T-cell (primary cell): Measurements from ENCODE around the gene INHBC. TPM values are rescaled to one million over a fixed set of nuclear protein-coding genes. Genes with fewer than 3 reads are reported as not detected.

Source experiments
- ATAC-seq, 4 experiments: fragments of 200-7000 bp in 3 of 4; fragments of 150-1000 bp in 1 of 4; cut with Tn5 transposase; replicated peaks in 1 of 4; 1 replicate in 3 of 4; 2 replicates in 1 of 4; pipeline ENCODE4 v1.10.0; 2021; ENCODE audit warnings: moderate library complexity in 3 of 4, mild to moderate bottlenecking in 2 of 4, moderate number of reproducible peaks in 1 of 4
- CTCF ChIA-PET, 2 donors: fragments of 300-600 bp; sonication (Branson Sonifier 250); formaldehyde crosslinking; loops; one replicate each; lab custom pipeline; 2022; ENCODE audit warnings: antibody characterized with exemption in 2 of 2; lab: Charles Lee
- POLR2A ChIA-PET, 2 donors: fragments of 300-600 bp; sonication (Branson Sonifier 250); formaldehyde crosslinking; loops; one replicate each; lab custom pipeline; 2022; ENCODE audit warnings: antibody characterized with exemption in 2 of 2; lab: Charles Lee
- DNase-seq, 35 experiments: peaks; one replicate each; pipeline versions ENCODE4 v3.0.0 to v3.0.0-alpha.2; 2013 to 2023
- H3K27ac ChIP-seq: one replicate; pipeline ENCODE4 v1.5.1; 2013; ENCODE audit warnings: low read length
- H3K27me3 ChIP-seq, 2 experiments: replicated peaks in 1 of 2; 1 replicate in 1 of 2; 2 replicates in 1 of 2; pipeline versions ENCODE4 v1.6.1 to v1.7.0; 2013; ENCODE audit warnings: low read length in 1 of 2, mixed read lengths in 1 of 2; ENCODE audit not compliant: control insufficient read depth in 2 of 2, insufficient read depth in 2 of 2; ENCODE audit errors: extremely low read depth in 1 of 2
- H3K36me3 ChIP-seq, 2 donors: 1 replicate in 1 of 2; 2 replicates in 1 of 2; pipeline versions ENCODE4 v1.6.1 to v1.7.0; 2013; ENCODE audit warnings: low read length in 1 of 2; ENCODE audit not compliant: control insufficient read depth in 2 of 2, insufficient read depth in 1 of 2; ENCODE audit errors: extremely low read depth in 1 of 2
- H3K4me1 ChIP-seq, 2 experiments: 1 replicate in 1 of 2; 2 replicates in 1 of 2; pipeline versions ENCODE4 v1.6.1 to v1.7.0; 2013; ENCODE audit warnings: low read length in 2 of 2, mixed read lengths in 1 of 2; ENCODE audit not compliant: insufficient read depth in 2 of 2, control insufficient read depth in 1 of 2; ENCODE audit errors: extremely low read depth in 1 of 2
- H3K4me3 ChIP-seq, 2 donors: 1 replicate in 1 of 2; 2 replicates in 1 of 2; pipeline versions ENCODE4 v1.5.1 to v1.7.0; 2013; ENCODE audit warnings: mild to moderate bottlenecking in 2 of 2, low read length in 1 of 2, moderate library complexity in 1 of 2; ENCODE audit not compliant: control insufficient read depth in 1 of 2; ENCODE audit errors: extremely low read depth in 1 of 2
- H3K9me3 ChIP-seq: 2 replicates; pipeline ENCODE4 v1.7.0; 2013
- H3K27ac Mint-ChIP-seq, 2 donors: one replicate each; pipeline ENCODE4 v1.8.0; 2020 to 2021; ENCODE audit warnings: mild to moderate bottlenecking in 2 of 2, mixed read lengths in 2 of 2
- H3K27me3 Mint-ChIP-seq, 2 donors: one replicate each; pipeline ENCODE4 v1.8.0; 2021 to 2022; ENCODE audit warnings: mixed read lengths in 2 of 2
- H3K36me3 Mint-ChIP-seq: one replicate; pipeline ENCODE4 v1.8.0; 2021; ENCODE audit warnings: mixed read lengths
- H3K4me1 Mint-ChIP-seq, 3 donors: one replicate each; pipeline ENCODE4 v1.8.0; 2020 to 2022; ENCODE audit warnings: mixed read lengths in 3 of 3, mild to moderate bottlenecking in 1 of 3
- H3K4me3 Mint-ChIP-seq, 3 donors: one replicate each; pipeline ENCODE4 v1.8.0; 2020 to 2022; ENCODE audit warnings: mild to moderate bottlenecking in 3 of 3, mixed read lengths in 3 of 3, moderate library complexity in 3 of 3
- H3K9me3 Mint-ChIP-seq, 3 donors: one replicate each; pipeline ENCODE4 v1.8.0; 2020 to 2022; ENCODE audit warnings: mixed read lengths in 3 of 3
- WGBS: methylation state at CpG from one replicate; pipeline ENCODE4 v1.1.5; 2013; ENCODE audit warnings: missing lambda C conversion rate; ENCODE audit not compliant: insufficient coverage; 5-methylcytosine and 5-hydroxymethylcytosine counted together
- total RNA-seq, 35 experiments: library from RNA in 6 of 35; stranded (reverse) in 6 of 35; fragments of 120-200 nt in 1 of 35; gene quantifications; one replicate each; pipeline versions ENCODE4 v1.2.1 to v1.2.4 and lab custom pipeline; 2013 to 2026

The INHBC gene
- total RNA-seq, 5 donors from 2014 or later (not counting 1 experiment from before 2014, with no cell fraction given) = 0.13 to 0.23 (median 0.18) TPM; not detected in 2

- H3K4me1 Mint-ChIP-seq = peaks cover 0 to 11% (median 2%) of the 10 kb centered on the region in 3 donors
- H3K27me3 Mint-ChIP-seq = no peaks in the 10 kb centered on the region
- POLR2A ChIA-PET = no interaction called here
- no peaks in the 10 kb centered on the region for H3K9me3 Mint-ChIP-seq
- DNase-seq (no peak), ATAC-seq (no peak)
- Histone ChIP-seq H3K27me3 (no peaks in the 10 kb centered on the region), H3K9me3 (no peaks in the 10 kb centered on the region), H3K4me3 (no peak overlapping the region), H3K27ac (no peak overlapping the region), H3K4me1 (no peaks in the 10 kb centered on the region), H3K36me3 (peaks cover 11 to 61% of the 10 kb centered on the region in 2 donors)
- no peak overlapping the region for H3K4me3 Mint-ChIP-seq
- no peak overlapping the region for H3K27ac Mint-ChIP-seq
- CTCF ChIA-PET = interaction anchor here in 1 of 2 donors (0.6 kb wide), 1 partner anchor 132 kb away, joined by 4 read pairs; no protein-coding TSS in a partner anchor
- H3K36me3 Mint-ChIP-seq = peaks cover 52% of the 10 kb centered on the region
- WGBS = 80% methylated on average over 1 of the region's 4 CpGs
Observed at GRCh38 chr12:57498571-57498970, 64.0 kb downstream of the INHBC start.

- H3K27ac ChIP-seq = no peak overlapping the region
Observed at GRCh38 chr12:57500213-57500612, 65.6 kb downstream of the INHBC start.

More at GRCh38 chr12:57500213-57500612, 65.6 kb downstream of the INHBC start:
- ChIA-PET POLR2A (interaction anchor here in 1 of 2 donors (0.7 kb wide), 1 partner anchor 80 kb away, joined by 3 read pairs; no protein-coding TSS in a partner anchor), CTCF (no interaction called here)
- Mint-ChIP-seq H3K9me3 (no peaks in the 10 kb centered on the region), H3K4me3 (no peak overlapping the region), H3K27me3 (no peaks in the 10 kb centered on the region), H3K4me1 (peaks cover 0 to 11% (median 2%) of the 10 kb centered on the region in 3 donors), H3K27ac (no peak overlapping the region), H3K36me3 (peaks cover 61% of the 10 kb centered on the region)
- Histone ChIP-seq H3K4me3 (no peak overlapping the region), H3K9me3 (no peaks in the 10 kb centered on the region), H3K4me1 (no peaks in the 10 kb centered on the region), H3K27me3 (no peaks in the 10 kb centered on the region), H3K36me3 (peaks cover 17 to 74% of the 10 kb centered on the region in 2 donors)
- ATAC-seq = no peak
- no peak for DNase-seq
- over 99% methylated on average over 8 of the region's 11 CpGs for WGBS

Other genes with a start within 250 kb of the INHBC start
- gene NXPH4, start 218.0 kb upstream of the INHBC start, total RNA-seq = 1 to 10 TPM in 2 of 5 donors, under 1 TPM in 2, not detected in 1; 0.49 to 4.5 (median 1.0) TPM
- gene SHMT2, start 205.1 kb upstream of the INHBC start, total RNA-seq = 10 to 100 TPM; 31.0 to 80.9 (median 55.6) TPM
- 1 to 10 TPM; 1.3 to 4.9 (median 2.9) TPM for gene STAC3, start 183.6 kb upstream of the INHBC start, total RNA-seq
- gene R3HDM2, start 3.7 kb upstream of the INHBC start, total RNA-seq = 100 to 1,000 TPM in 2 of 5 donors, 10 to 100 TPM in 3; 88.3 to 122 (median 94.7) TPM
- under 1 TPM in 3 of 5 donors, not detected in 2; 0.09 to 0.13 (median 0.12) TPM for gene INHBE, start 20.5 kb downstream of the INHBC start, total RNA-seq
- 1 to 10 TPM in 2 of 5 donors, under 1 TPM in 3; 0.53 to 1.6 (median 0.82) TPM for gene GLI1, start 25.0 kb downstream of the INHBC start, total RNA-seq
- gene ARHGAP9, start 45.1 kb downstream of the INHBC start, total RNA-seq = 100 to 1,000 TPM; 198 to 413 (median 243) TPM
- 100 to 1,000 TPM; 167 to 350 (median 320) TPM for gene MARS1, start 53.3 kb downstream of the INHBC start, total RNA-seq
- gene DDIT3, start 85.7 kb downstream of the INHBC start, total RNA-seq = 10 to 100 TPM; 34.5 to 93.5 (median 40.7) TPM
- gene MBD6, start 88.0 kb downstream of the INHBC start, total RNA-seq = 100 to 1,000 TPM; 109 to 122 (median 114) TPM
- 10 to 100 TPM; 60.1 to 81.9 (median 71.5) TPM for gene DCTN2, start 112.4 kb downstream of the INHBC start, total RNA-seq
- gene KIF5A, start 115.3 kb downstream of the INHBC start, total RNA-seq = 1 to 10 TPM in 2 of 5 donors, under 1 TPM in 3; 0.83 to 1.8 (median 0.92) TPM
- 10 to 100 TPM; 21.7 to 30.9 (median 27.9) TPM for gene PIP4K2C, start 156.4 kb downstream of the INHBC start, total RNA-seq
- 10 to 100 TPM; 27.1 to 37.2 (median 30.4) TPM for gene DTX3, start 170.0 kb downstream of the INHBC start, total RNA-seq
- 1 to 10 TPM in 1 of 5 donors, under 1 TPM in 4; 0.67 to 1.4 (median 0.84) TPM for gene ARHGEF25, start 176.7 kb downstream of the INHBC start, total RNA-seq
- under 1 TPM in 3 of 5 donors, not detected in 2; 0.16 to 0.54 (median 0.26) TPM for gene B4GALNT1, start 198.4 kb downstream of the INHBC start, total RNA-seq